ENCODE data around the gene PHLDA2. TPM values are rescaled to one million over a fixed set of nuclear protein-coding genes. Genes with fewer than 3 reads are reported as not detected.

Gene PHLDA2
- total RNA-seq, 6 donors from 2014 or later: 8.6 to 38.9 (median 21.0) TPM; not detected in 1

GRCh38 chr11:2952290-2952689 lies 23.1 kb upstream of the PHLDA2 start:
- no peak overlapping the region for H3K27ac ChIP-seq

DNA sequence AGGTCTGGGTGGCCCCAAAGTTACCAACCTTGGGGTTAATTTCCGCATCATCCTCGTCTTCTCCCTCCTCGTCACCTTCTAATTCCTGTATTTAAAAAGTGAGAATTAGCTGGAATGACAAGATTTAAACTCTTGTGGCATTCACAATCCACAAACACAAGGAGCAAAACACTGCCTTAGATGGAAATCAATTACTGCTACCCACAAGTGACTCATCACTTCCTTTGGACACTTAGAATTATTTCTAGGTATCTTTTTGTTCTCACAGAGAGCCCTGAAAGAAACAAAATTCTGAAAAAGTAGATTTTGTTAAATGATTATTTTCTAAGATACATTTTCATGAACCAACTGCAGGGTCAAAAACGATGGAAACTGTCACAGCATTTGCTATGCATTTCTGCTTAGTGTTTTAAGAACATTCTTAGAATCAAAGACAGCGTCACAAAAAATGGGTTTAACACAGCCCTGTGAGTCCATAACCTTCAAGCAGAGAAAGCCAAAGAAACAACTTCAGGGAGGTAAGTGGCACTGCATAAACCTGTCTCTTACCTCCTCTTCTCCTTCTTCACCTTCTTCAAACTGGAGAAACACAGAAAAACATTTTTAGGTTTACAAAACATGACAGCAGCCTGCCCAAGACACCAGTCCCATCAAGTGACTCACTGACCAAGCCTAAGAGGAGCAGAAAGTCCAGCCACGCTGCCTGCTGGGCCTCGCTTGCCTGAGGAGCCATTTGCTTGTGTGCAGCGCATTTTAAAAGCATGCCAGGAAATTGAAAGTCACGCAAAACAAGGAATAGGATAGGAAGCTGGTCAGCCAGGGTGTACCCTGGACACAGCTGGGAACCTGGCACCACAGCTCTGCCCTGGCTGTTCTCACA lies 22.3 kb upstream of the PHLDA2 start:
- Histone ChIP-seq H3K9me3 (no peaks in the 10 kb centered on the region), H3K27ac (peak overlapping the region in 1 of 4 donors; percentile 10), H3K27me3 (no peaks in the 10 kb centered on the region), H3K36me3 (peaks cover 39 to 95% (median 74%) of the 10 kb centered on the region in 4 donors), H3K4me3 (no peak overlapping the region), H3K4me1 (peaks cover 2 to 11% (median 6%) of the 10 kb centered on the region in 4 donors)
- DNase-seq: no peak
- no peak for ATAC-seq (ENCODE audit: low FRiP score in 2 of 2)
- TF ChIP-seq, protein P1, sequence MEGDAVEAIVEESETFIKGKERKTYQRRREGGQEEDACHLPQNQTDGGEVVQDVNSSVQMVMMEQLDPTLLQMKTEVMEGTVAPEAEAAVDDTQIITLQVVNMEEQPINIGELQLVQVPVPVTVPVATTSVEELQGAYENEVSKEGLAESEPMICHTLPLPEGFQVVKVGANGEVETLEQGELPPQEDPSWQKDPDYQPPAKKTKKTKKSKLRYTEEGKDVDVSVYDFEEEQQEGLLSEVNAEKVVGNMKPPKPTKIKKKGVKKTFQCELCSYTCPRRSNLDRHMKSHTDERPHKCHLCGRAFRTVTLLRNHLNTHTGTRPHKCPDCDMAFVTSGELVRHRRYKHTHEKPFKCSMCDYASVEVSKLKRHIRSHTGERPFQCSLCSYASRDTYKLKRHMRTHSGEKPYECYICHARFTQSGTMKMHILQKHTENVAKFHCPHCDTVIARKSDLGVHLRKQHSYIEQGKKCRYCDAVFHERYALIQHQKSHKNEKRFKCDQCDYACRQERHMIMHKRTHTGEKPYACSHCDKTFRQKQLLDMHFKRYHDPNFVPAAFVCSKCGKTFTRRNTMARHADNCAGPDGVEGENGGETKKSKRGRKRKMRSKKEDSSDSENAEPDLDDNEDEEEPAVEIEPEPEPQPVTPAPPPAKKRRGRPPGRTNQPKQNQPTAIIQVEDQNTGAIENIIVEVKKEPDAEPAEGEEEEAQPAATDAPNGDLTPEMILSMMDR (IDR thresholded peaks at IDR 0.05): no peak
- no peak for TF ChIP-seq POLR2AphosphoS5 (IDR thresholded peaks at IDR 0.05)
- no peak for TF ChIP-seq EP300 (IDR thresholded peaks at IDR 0.05)
- no peak for TF ChIP-seq POLR2A (IDR thresholded peaks at IDR 0.05)
- 76 to 81% methylated on average over 9 of the region's 9 CpGs for WGBS, 2 donors

More at GRCh38 chr11:2952290-2952689, 23.1 kb upstream of the PHLDA2 start:
- H3K27me3 ChIP-seq: no peaks in the 10 kb centered on the region
- DNase-seq (no peak), ATAC-seq (ENCODE audit: low FRiP score in 2 of 2) (no peak)
- H3K4me1 ChIP-seq: peaks cover 0 to 11% (median 6%) of the 10 kb centered on the region in 4 donors
- 40 to 68% methylated on average over 4 to 6 of the region's 6 CpGs for WGBS, 2 donors
- no peak for TF ChIP-seq POLR2A (IDR thresholded peaks at IDR 0.05)
- no peak for TF ChIP-seq EP300 (IDR thresholded peaks at IDR 0.05)
- no peak for TF ChIP-seq POLR2AphosphoS5 (IDR thresholded peaks at IDR 0.05)
- TF ChIP-seq, protein P1 (IDR thresholded peaks at IDR 0.05): no peak
- H3K4me3 ChIP-seq: no peak overlapping the region
- H3K9me3 ChIP-seq: no peaks in the 10 kb centered on the region
- H3K36me3 ChIP-seq: peaks cover 41 to 100% (median 81%) of the 10 kb centered on the region in 4 donors

- ATAC-seq (ENCODE audit: low FRiP score in 2 of 2) (no peak), DNase-seq (no peak)
- no peaks in the 10 kb centered on the region for H3K27me3 ChIP-seq
- WGBS, 2 donors: 61 to 66% methylated on average over 1 of the region's 1 CpG
- TF ChIP-seq EP300 (IDR thresholded peaks at IDR 0.05) (peak in 1 of 4 donors; percentile 37), POLR2AphosphoS5 (IDR thresholded peaks at IDR 0.05) (no peak)
- TF ChIP-seq, protein P1 (IDR thresholded peaks at IDR 0.05): no peak
- H3K36me3 ChIP-seq: peaks cover 33 to 89% (median 69%) of the 10 kb centered on the region in 4 donors
- H3K4me3 ChIP-seq: no peak overlapping the region
- H3K4me1 ChIP-seq: peaks cover 9 to 16% (median 11%) of the 10 kb centered on the region in 4 donors
- H3K27ac ChIP-seq: no peak overlapping the region
- H3K9me3 ChIP-seq: no peaks in the 10 kb centered on the region
These were observed 21.6 kb upstream of the PHLDA2 start for GRCh38 chr11:2950825-2951224.

GRCh38 chr11:2949920-2950319 lies 20.7 kb upstream of the PHLDA2 start:
- ATAC-seq (ENCODE audit: low FRiP score in 2 of 2): no peak
- no peak overlapping the region for H3K27ac ChIP-seq
- no peak overlapping the region for H3K4me3 ChIP-seq
- peaks cover 17 to 24% (median 19%) of the 10 kb centered on the region in 4 donors for H3K4me1 ChIP-seq
- TF ChIP-seq, protein P1 (IDR thresholded peaks at IDR 0.05): no peak
- TF ChIP-seq POLR2AphosphoS5 (IDR thresholded peaks at IDR 0.05) (no peak), POLR2A (IDR thresholded peaks at IDR 0.05) (no peak), EP300 (IDR thresholded peaks at IDR 0.05) (no peak)
- DNase-seq: no peak
- peaks cover 32 to 80% (median 61%) of the 10 kb centered on the region in 4 donors for H3K36me3 ChIP-seq
- H3K9me3 ChIP-seq: no peaks in the 10 kb centered on the region
- WGBS, 2 donors: 92 to 94% methylated on average over 11 of the region's 11 CpGs
- no peaks in the 10 kb centered on the region for H3K27me3 ChIP-seq

All from upper lobe of left lung (tissue), 6 donors.